CD14-positive monocyte (primary cell): ENCODE measurements around the gene CUBN. TPM values are rescaled to one million over a fixed set of nuclear protein-coding genes. Genes with fewer than 3 reads are reported as not detected.

Source experiments
- DNase-seq, 3 donors: peaks; one replicate each; pipeline ENCODE4 v3.0.0-alpha.2; 2011 to 2022
- H2AFZ ChIP-seq: 2 replicates; pipeline ENCODE4 v1.6.0; 2012; ENCODE audit warnings: mild to moderate bottlenecking, low read depth, low read length, inconsistent platforms; ENCODE audit not compliant: insufficient read depth, poor library complexity, severe bottlenecking
- H3K27ac ChIP-seq, 2 donors: 1 replicate in 1 of 2; 2 replicates in 1 of 2; pipeline ENCODE4 v1.5.1; 2012 to 2013; ENCODE audit warnings: low read length in 2 of 2, control low read depth in 1 of 2, inconsistent platforms in 1 of 2, low read depth in 1 of 2, mild to moderate bottlenecking in 1 of 2
- H3K27me3 ChIP-seq, 2 donors: one replicate each; pipeline versions ENCODE4 v1.6.0 to v1.6.1; 2011 to 2013; ENCODE audit warnings: low read length in 2 of 2; ENCODE audit not compliant: control insufficient read depth in 2 of 2, insufficient read depth in 2 of 2
- H3K36me3 ChIP-seq, 2 donors: replicated peaks in 1 of 2; 1 replicate in 1 of 2; 2 replicates in 1 of 2; pipeline versions ENCODE4 v1.5.1 to v1.6.1; 2012 to 2013; ENCODE audit warnings: low read length in 2 of 2, control low read depth in 1 of 2, inconsistent platforms in 1 of 2, mild to moderate bottlenecking in 1 of 2; ENCODE audit not compliant: insufficient read depth in 2 of 2, control insufficient read depth in 1 of 2
- H3K4me1 ChIP-seq, 2 donors: 1 replicate in 1 of 2; 2 replicates in 1 of 2; pipeline versions ENCODE4 v1.5.1 to v1.6.1; 2012 to 2013; ENCODE audit warnings: low read length in 2 of 2, control low read depth in 1 of 2, inconsistent platforms in 1 of 2, mild to moderate bottlenecking in 1 of 2, moderate library complexity in 1 of 2; ENCODE audit not compliant: insufficient read depth in 2 of 2, control insufficient read depth in 1 of 2
- H3K4me2 ChIP-seq: replicated peaks from 2 replicates; pipeline ENCODE3; 2012; ENCODE audit warnings: low read length, moderate library complexity, mild to moderate bottlenecking; ENCODE audit not compliant: poor library complexity, severe bottlenecking; ENCODE audit errors: extremely low read depth
- H3K4me3 ChIP-seq, 3 experiments: fragments of 200-600 bp in 1 of 3; sonication (generic) in 1 of 3; replicated peaks in 1 of 3; 1 replicate in 2 of 3; 2 replicates in 1 of 3; pipeline ENCODE4 v1.5.1; 2011 to 2013; ENCODE audit warnings: low read length in 3 of 3, mild to moderate bottlenecking in 3 of 3, control low read depth in 2 of 3, low read depth in 2 of 3, inconsistent platforms in 1 of 3, moderate library complexity in 1 of 3
- H3K79me2 ChIP-seq: 2 replicates; pipeline ENCODE4 v1.6.0; 2012; ENCODE audit warnings: mild to moderate bottlenecking, control low read depth, inconsistent platforms, low read length, moderate library complexity; ENCODE audit not compliant: insufficient read depth
- H3K9ac ChIP-seq: 2 replicates; pipeline ENCODE4 v1.6.0; 2017; ENCODE audit warnings: low read length, mild to moderate bottlenecking; ENCODE audit not compliant: insufficient read depth, poor library complexity, severe bottlenecking
- H3K9me3 ChIP-seq, 2 donors: replicated peaks in 1 of 2; 1 replicate in 1 of 2; 2 replicates in 1 of 2; pipeline versions ENCODE4 v1.5.1 to v1.6.1; 2012 to 2013; ENCODE audit warnings: low read length in 2 of 2, control low read depth in 1 of 2; ENCODE audit not compliant: control insufficient read depth in 1 of 2, insufficient read depth in 1 of 2
- H4K20me1 ChIP-seq: 2 replicates; pipeline ENCODE4 v1.6.0; 2012; ENCODE audit warnings: mild to moderate bottlenecking, low read length, control low read depth, moderate library complexity; ENCODE audit not compliant: insufficient read depth
- H3K27ac Mint-ChIP-seq, 7 donors: one replicate each; pipeline ENCODE4 v1.8.0; 2020; ENCODE audit warnings: mild to moderate bottlenecking in 7 of 7, mixed read lengths in 7 of 7, moderate library complexity in 6 of 7, inconsistent platforms in 2 of 7
- H3K27me3 Mint-ChIP-seq, 3 donors: one replicate each; pipeline ENCODE4 v1.8.0; 2021 to 2022; ENCODE audit warnings: low read depth in 3 of 3, mild to moderate bottlenecking in 3 of 3, mixed read lengths in 3 of 3, moderate library complexity in 3 of 3, inconsistent platforms in 1 of 3
- H3K36me3 Mint-ChIP-seq, 2 donors: one replicate each; pipeline ENCODE4 v1.8.0; 2020; ENCODE audit warnings: mixed read lengths in 2 of 2, inconsistent platforms in 1 of 2, mild to moderate bottlenecking in 1 of 2
- H3K4me1 Mint-ChIP-seq: one replicate; pipeline ENCODE4 v1.8.0; 2020; ENCODE audit warnings: mild to moderate bottlenecking, mixed read lengths
- H3K4me3 Mint-ChIP-seq, 2 donors: one replicate each; pipeline ENCODE4 v1.8.0; 2020; ENCODE audit warnings: mild to moderate bottlenecking in 2 of 2, mixed read lengths in 2 of 2, moderate library complexity in 1 of 2
- H3K9me3 Mint-ChIP-seq, 7 donors: one replicate each; pipeline ENCODE4 v1.8.0; 2020 to 2022; ENCODE audit warnings: mixed read lengths in 7 of 7, mild to moderate bottlenecking in 6 of 7, moderate library complexity in 6 of 7, inconsistent platforms in 2 of 7
- WGBS: methylation state at CpG from one replicate; pipeline ENCODE4 v1.1.5; 2013; ENCODE audit warnings: missing lambda C conversion rate; ENCODE audit not compliant: insufficient coverage; 5-methylcytosine and 5-hydroxymethylcytosine counted together
- intact Hi-C, 2 donors: fragments of 100-400 bp; cut with micrococcal nuclease; formaldehyde crosslinking; loops; one replicate each; pipeline versions ENCODE4 v1.15.0 to v1.15.1; 2023
- polyA plus RNA-seq, 3 donors: library from polyadenylated mRNA; depleted of rRNA in 1 of 3; unstranded in 2 of 3; stranded (reverse) in 1 of 3; fragments of 300-500 nt in 2 of 3; fragments of >200 nt in 1 of 3; fragmentation: Illumina TruSeq in 2 of 3; gene quantifications; 1 replicate in 2 of 3; 2 replicates in 1 of 3; pipeline ENCODE4 v1.2.3, GENCODE V29; 2012 to 2021
- TF ChIP-seq, protein P1 (sequence below): fragments of 200-600 bp; IDR thresholded peaks from one replicate; pipeline ENCODE4 v1.8.0; 2022; ENCODE audit warnings: antibody characterized with exemption, mild to moderate bottlenecking

CUBN gene
- polyA plus RNA-seq, 3 donors: 0.95 TPM; not detected in 2

DNA sequence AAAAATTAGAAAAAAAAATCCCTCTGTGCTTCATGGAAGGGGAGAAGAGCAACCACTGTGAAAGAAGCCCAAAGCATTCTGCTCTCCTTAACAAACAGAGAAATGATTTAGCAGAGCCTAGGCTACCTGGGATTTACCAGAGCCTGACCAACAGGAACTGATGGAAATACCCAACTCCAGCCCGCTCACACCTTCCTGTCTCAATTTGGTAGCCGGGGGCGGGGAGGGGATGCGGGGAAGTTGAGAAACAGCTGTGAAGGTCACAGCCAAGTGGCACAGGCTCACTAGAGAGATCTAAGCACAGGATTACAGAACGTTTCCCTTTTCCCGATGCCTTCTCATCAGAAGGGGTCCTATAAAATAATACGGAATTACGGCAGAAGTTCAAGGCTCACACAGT, 330.0 kb downstream of the CUBN start:
- 63% methylated on average over 2 of the region's 8 CpGs for WGBS
- H3K79me2 ChIP-seq: peaks cover 34% of the 10 kb centered on the region

DNA sequence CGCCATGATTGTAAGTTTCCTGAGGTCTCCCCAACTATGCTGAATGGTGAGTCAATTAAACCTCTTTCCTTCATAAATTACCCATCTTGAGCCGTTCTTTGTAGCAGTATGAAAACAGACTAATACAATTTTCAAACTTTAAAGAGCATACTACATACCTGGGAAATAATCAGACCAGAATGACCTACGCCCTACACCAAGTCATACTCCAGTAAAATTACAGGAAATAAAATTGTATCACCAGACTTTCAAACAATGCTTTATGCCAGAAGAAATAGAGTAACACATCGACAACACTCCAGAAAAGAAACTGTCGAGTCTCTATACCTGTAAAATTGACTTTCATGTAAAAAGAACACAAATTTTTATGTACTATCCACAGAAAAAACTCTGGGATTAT, 331.0 kb downstream of the CUBN start:
- Mint-ChIP-seq H3K27ac (no peak overlapping the region), H3K9me3 (peaks cover 0 to 9% (median 2%) of the 10 kb centered on the region in 7 donors), H3K4me3 (no peak overlapping the region), H3K36me3 (peaks cover 21 to 34% of the 10 kb centered on the region in 2 donors), H3K4me1 (peaks cover 7% of the 10 kb centered on the region), H3K27me3 (peaks cover 0 to 2% (median 0%) of the 10 kb centered on the region in 3 donors)
- intact Hi-C loops: no loop called here
- Histone ChIP-seq H2AFZ (no peak overlapping the region), H3K27ac (no peak overlapping the region), H3K4me1 (no peaks in the 10 kb centered on the region), H3K36me3 (peaks cover 0 to 33% of the 10 kb centered on the region in 2 donors), H3K9ac (no peak overlapping the region), H3K9me3 (no peaks in the 10 kb centered on the region), H3K79me2 (peaks cover 37% of the 10 kb centered on the region), H3K4me2 (no peak overlapping the region), H3K4me3 (no peak overlapping the region), H4K20me1 (peaks cover 9% of the 10 kb centered on the region), H3K27me3 (no peaks in the 10 kb centered on the region)
- no peak for DNase-seq
- 96% methylated on average over 4 of the region's 5 CpGs for WGBS
- TF ChIP-seq, protein P1, sequence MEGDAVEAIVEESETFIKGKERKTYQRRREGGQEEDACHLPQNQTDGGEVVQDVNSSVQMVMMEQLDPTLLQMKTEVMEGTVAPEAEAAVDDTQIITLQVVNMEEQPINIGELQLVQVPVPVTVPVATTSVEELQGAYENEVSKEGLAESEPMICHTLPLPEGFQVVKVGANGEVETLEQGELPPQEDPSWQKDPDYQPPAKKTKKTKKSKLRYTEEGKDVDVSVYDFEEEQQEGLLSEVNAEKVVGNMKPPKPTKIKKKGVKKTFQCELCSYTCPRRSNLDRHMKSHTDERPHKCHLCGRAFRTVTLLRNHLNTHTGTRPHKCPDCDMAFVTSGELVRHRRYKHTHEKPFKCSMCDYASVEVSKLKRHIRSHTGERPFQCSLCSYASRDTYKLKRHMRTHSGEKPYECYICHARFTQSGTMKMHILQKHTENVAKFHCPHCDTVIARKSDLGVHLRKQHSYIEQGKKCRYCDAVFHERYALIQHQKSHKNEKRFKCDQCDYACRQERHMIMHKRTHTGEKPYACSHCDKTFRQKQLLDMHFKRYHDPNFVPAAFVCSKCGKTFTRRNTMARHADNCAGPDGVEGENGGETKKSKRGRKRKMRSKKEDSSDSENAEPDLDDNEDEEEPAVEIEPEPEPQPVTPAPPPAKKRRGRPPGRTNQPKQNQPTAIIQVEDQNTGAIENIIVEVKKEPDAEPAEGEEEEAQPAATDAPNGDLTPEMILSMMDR: no peak

More for the DNA sequence above, 330.0 kb downstream of the CUBN start:
- Histone ChIP-seq H3K9ac (no peak overlapping the region), H4K20me1 (peaks cover 10% of the 10 kb centered on the region), H3K9me3 (no peaks in the 10 kb centered on the region), H3K27me3 (no peaks in the 10 kb centered on the region), H3K4me1 (no peaks in the 10 kb centered on the region), H3K4me2 (no peak overlapping the region), H3K36me3 (peaks cover 0 to 23% of the 10 kb centered on the region in 2 donors), H3K27ac (no peak overlapping the region), H3K4me3 (no peak overlapping the region), H2AFZ (no peak overlapping the region)
- Mint-ChIP-seq H3K4me3 (no peak overlapping the region), H3K4me1 (peaks cover 7% of the 10 kb centered on the region), H3K27me3 (peaks cover 0 to 2% (median 0%) of the 10 kb centered on the region in 3 donors), H3K36me3 (peaks cover 24 to 34% of the 10 kb centered on the region in 2 donors), H3K9me3 (peaks cover 0 to 9% (median 2%) of the 10 kb centered on the region in 7 donors), H3K27ac (no peak overlapping the region)
- DNase-seq: no peak
- TF ChIP-seq, protein P1: no peak
- intact Hi-C loops: no loop called here
